Ishikawa (cell line): Measurements from ENCODE around the gene PWP2.

Experiments
- CEBPB ChIP-seq: IDR thresholded peaks from 2 replicates; pipeline ENCODE4 v1.6.1; 2012
- EP300 ChIP-seq: IDR thresholded peaks from 2 replicates; pipeline ENCODE4 v1.6.1; 2012; ENCODE audit warnings: borderline replicate concordance
- FOXM1 ChIP-seq: IDR thresholded peaks from 2 replicates; pipeline ENCODE4 v1.6.1; 2012; ENCODE audit warnings: low read depth, borderline replicate concordance
- RAD21 ChIP-seq: IDR thresholded peaks from 2 replicates; pipeline ENCODE4 v1.6.1; 2012; ENCODE audit warnings: low read depth
- TAF1 ChIP-seq: IDR thresholded peaks from 2 replicates; pipeline ENCODE4 v1.6.1; 2012; ENCODE audit warnings: low read depth, mild to moderate bottlenecking
- TEAD4 ChIP-seq: IDR thresholded peaks from 2 replicates; pipeline ENCODE4 v1.6.1; 2012
- YY1 ChIP-seq: IDR thresholded peaks from 2 replicates; pipeline ENCODE4 v1.6.1; 2012; ENCODE audit warnings: low read depth
- TF ChIP-seq, protein P1 (sequence below): IDR thresholded peaks from 2 replicates; pipeline ENCODE4 v1.6.1; 2012

- TF ChIP-seq CEBPB (no peak), YY1 (no peak), TAF1 (no peak), EP300 (no peak), TEAD4 (peak; percentile 61), FOXM1 (no peak), RAD21 (no peak)
- TF ChIP-seq, protein P1, sequence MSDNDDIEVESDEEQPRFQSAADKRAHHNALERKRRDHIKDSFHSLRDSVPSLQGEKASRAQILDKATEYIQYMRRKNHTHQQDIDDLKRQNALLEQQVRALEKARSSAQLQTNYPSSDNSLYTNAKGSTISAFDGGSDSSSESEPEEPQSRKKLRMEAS = peak; percentile 62
Observed at GRCh38 chr21:44082648-44083440, 24.4 kb upstream of the PWP2 start.
